Subcutaneous abdominal adipose tissue (tissue), 5 donors: ENCODE results near the gene ARRDC3.
A peak's percentile ranks its signal among the peaks of the same experiment; 100 is the strongest.
"Not testable (repeated sequence)": the region's sequence is repeated elsewhere in the genome, so short reads cannot be mapped to it uniquely, and the experiment has no call there.

ENCODE experiments used
- H3K27ac ChIP-seq: one replicate; pipeline ENCODE4 v1.7.0; 2013; ENCODE audit warnings: low read depth, mild to moderate bottlenecking, inconsistent platforms, low read length, moderate library complexity
- H3K27me3 ChIP-seq, 5 donors: one replicate each; pipeline ENCODE4 v1.7.0; 2013; ENCODE audit warnings: low read length in 5 of 5, inconsistent platforms in 1 of 5; ENCODE audit not compliant: control insufficient read depth in 5 of 5, insufficient read depth in 4 of 5
- H3K36me3 ChIP-seq, 5 donors: one replicate each; pipeline ENCODE4 v1.7.0; 2013; ENCODE audit warnings: low read length in 5 of 5; ENCODE audit not compliant: control insufficient read depth in 5 of 5, insufficient read depth in 5 of 5
- H3K4me1 ChIP-seq, 5 donors: one replicate each; pipeline ENCODE4 v1.7.0; 2013; ENCODE audit warnings: low read length in 5 of 5, mild to moderate bottlenecking in 3 of 5, moderate library complexity in 1 of 5; ENCODE audit not compliant: control insufficient read depth in 5 of 5, insufficient read depth in 5 of 5
- H3K4me3 ChIP-seq, 5 donors: one replicate each; pipeline ENCODE4 v1.7.0; 2013; ENCODE audit warnings: low read length in 5 of 5, low read depth in 1 of 5
- H3K9ac ChIP-seq, 5 donors: one replicate each; pipeline ENCODE4 v1.7.0; 2013; ENCODE audit warnings: low read length in 5 of 5, mild to moderate bottlenecking in 4 of 5, moderate library complexity in 3 of 5
- H3K9me3 ChIP-seq, 5 donors: one replicate each; pipeline ENCODE4 v1.7.0; 2013; ENCODE audit warnings: low read length in 5 of 5; ENCODE audit not compliant: control insufficient read depth in 5 of 5
- donor health status: healthy.
- donor health status: healthy.
- donor health status: healthy.
- donor health status: healthy.
- donor health status: healthy.

ARRDC3 gene

GRCh38 chr5:91385596-91385995, 2.5 kb upstream of the ARRDC3 start:
- not testable (repeated sequence) for H3K9ac ChIP-seq, H3K27ac ChIP-seq, H3K4me3 ChIP-seq, H3K36me3 ChIP-seq, H3K27me3 ChIP-seq, H3K9me3 ChIP-seq
- peaks cover 0 to 17% (median 15%) of the 10 kb centered on the region in 5 donors for H3K4me1 ChIP-seq

DNA sequence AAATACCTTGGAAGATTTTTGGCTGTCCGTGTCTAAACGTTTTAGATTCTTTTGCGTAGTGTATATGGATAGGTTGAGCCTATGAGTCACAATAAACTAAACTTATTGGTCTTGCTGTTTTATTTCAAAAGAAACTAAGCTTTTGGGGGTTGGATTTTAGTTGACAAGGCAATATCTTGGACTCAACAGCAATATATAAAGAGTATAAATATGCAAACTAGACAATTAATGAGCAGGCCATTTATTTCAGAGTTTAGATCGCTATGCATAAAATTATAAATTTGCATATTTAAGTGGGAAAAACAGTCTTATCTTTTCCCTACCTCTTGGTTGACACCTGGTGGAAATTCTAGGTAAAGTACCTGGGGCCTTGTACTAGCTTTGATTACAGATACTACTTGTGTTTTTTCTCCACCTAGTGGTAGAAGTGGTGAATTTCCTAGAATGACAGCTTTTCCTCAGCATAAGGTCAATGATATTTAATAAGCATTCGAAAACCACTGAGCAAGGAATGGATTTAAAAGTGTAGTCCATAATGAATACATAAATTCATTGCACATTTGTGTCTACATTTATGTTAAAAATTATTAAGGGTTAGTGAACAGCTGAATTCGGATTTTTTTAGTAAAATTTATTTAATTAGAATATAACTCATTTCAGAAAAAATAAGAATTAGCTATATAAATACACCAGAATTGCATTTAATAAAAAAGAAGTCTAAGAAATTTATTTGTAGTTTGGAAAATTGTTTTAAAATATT, 1.7 kb upstream of the ARRDC3 start:
- Histone ChIP-seq H3K27ac (peak overlapping the region; percentile 89), H3K9me3 (no peaks in the 10 kb centered on the region), H3K9ac (peak overlapping the region in 4 of 5 donors; percentile 21 to 97 (median 56)), H3K4me1 (peaks cover 0 to 17% (median 15%) of the 10 kb centered on the region in 5 donors), H3K27me3 (no peaks in the 10 kb centered on the region), H3K36me3 (no peaks in the 10 kb centered on the region), H3K4me3 (peak overlapping the region in 2 of 5 donors; percentile 76 to 81)

DNA sequence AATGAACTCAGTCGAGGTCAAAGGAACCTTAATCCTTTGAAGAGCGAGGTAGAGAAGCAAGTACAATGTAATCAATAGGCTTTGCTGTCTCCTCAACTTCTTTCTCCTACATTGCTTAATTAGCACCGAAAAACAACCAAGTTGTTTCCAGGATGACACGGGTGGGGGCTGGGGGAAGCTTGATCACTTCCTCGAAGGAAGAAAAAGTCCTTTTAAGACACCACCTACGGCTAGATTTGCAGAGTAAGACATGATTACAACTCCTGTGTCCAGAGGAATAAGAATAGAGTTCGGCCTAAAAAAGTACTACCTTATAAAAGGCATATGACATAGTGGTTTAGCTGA, 811 bp upstream of the ARRDC3 start:
- H3K9me3 ChIP-seq = no peaks in the 10 kb centered on the region
- H3K9ac ChIP-seq = peak overlapping the region; percentile 19 to 97 (median 81)
- peaks cover 0 to 18% (median 16%) of the 10 kb centered on the region in 5 donors for H3K4me1 ChIP-seq
- peak overlapping the region; percentile 89 for H3K27ac ChIP-seq
- no peaks in the 10 kb centered on the region for H3K27me3 ChIP-seq
- H3K36me3 ChIP-seq = no peaks in the 10 kb centered on the region
- H3K4me3 ChIP-seq = peak overlapping the region; percentile 76 to 92 (median 91)

DNA sequence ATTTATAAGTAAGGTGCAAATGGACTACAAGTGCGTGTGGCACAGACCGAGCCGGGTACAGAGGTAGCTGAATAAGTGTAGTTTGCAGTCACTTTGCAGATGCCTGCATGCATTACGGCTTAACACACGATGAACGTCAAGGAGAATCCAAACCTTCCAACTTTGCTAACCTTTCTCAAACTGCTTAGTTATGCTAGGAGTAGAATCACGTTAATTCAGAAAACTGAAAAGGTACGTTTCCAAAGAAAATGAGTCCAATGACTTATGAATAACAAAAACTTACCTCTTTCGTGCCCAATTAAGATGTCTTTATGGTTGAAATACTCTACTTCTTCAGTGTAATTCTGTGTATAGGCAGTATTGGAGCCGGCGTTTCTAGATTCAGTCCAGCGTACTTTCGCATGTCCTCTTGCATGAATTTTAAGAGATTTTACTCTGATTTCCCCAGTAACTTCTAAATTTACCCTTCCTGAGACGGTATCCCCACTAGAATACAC, 539 bp downstream of the ARRDC3 start:
- Histone ChIP-seq H3K36me3 (peaks cover 0 to 4% (median 0%) of the 10 kb centered on the region in 5 donors), H3K9ac (peak overlapping the region; percentile 79 to 97 (median 94))

GRCh38 chr5:91381774-91382359, 1.2 kb downstream of the ARRDC3 start:
- Histone ChIP-seq H3K4me3 (peak overlapping the region; percentile 76 to 92 (median 91)), H3K27ac (peak overlapping the region; percentile 89), H3K9me3 (no peaks in the 10 kb centered on the region), H3K27me3 (no peaks in the 10 kb centered on the region), H3K9ac (peak overlapping the region; percentile 79 to 97 (median 94)), H3K4me1 (peaks cover 0 to 34% (median 29%) of the 10 kb centered on the region in 5 donors), H3K36me3 (peaks cover 0 to 11% (median 0%) of the 10 kb centered on the region in 5 donors)

More for the DNA sequence above, 539 bp downstream of the ARRDC3 start:
- Histone ChIP-seq H3K9me3 (no peaks in the 10 kb centered on the region), H3K27ac (peak overlapping the region; percentile 89), H3K4me1 (peaks cover 0 to 30% (median 29%) of the 10 kb centered on the region in 5 donors), H3K27me3 (no peaks in the 10 kb centered on the region), H3K4me3 (peak overlapping the region; percentile 76 to 92 (median 91))

DNA sequence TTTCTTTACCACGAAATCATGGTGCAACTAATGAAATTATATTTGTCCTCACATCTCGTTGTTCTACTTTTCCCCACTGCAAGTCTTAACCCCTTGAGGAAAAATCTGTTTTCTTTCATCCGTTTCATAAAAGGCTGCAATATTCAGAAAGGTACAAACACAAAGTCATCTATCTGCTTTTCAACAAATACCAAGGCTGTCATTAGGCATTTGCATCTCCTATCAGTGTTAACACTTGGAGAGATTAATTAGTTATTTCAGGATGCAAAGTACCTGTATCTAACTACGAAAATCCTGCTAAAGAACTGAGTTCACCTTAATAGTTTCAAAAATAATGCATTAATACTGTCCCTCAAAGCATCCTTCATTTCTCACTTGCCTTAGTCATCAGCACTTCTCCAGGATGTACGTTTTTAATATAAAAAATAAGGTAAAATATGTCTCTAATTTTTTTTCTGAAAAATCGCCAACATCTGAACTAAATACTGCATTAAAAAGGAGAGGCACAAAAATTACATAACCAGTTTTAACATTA, 1.8 kb downstream of the ARRDC3 start:
- peak overlapping the region; percentile 83 to 97 (median 94) for H3K9ac ChIP-seq
- H3K4me1 ChIP-seq = peaks cover 0 to 37% (median 29%) of the 10 kb centered on the region in 5 donors

DNA sequence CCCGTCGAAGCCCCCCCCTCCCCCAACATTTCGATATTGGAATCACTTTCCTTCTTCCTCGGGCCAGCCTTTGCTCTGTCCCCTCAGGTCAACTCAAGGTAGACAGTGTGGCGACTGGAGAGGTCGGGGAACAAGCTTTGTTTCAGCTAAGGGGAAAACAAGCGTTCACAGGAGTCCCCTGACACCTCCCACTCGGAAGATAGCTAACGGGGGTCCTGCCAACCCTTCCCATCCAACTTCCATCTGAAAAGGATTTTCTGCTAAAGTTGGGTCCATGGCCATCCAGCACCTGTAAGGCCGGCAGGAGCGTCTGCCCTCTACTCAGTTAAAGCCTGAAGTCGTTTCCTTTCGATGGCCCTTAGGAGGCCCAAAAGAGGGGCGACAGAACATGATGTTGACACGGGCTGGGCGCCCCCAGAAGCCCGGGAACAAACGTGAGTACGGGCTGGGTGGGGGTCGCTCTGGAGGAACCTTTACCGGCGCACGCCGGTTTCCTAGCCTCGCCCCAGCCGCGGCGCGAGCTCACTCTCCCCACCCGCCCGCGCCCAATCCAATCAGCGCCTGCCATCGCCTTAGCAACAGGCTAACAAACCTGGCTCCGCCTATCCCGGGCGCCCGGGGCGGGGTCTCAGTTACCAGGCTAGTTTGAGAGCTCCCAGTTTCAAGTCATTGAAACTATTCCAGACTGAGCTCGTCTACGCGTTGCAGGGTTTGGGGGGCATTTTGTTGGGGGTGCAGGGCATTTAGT, 2.5 kb downstream of the ARRDC3 start:
- Histone ChIP-seq H3K4me3 (peak overlapping the region; percentile 76 to 98 (median 91)), H3K9ac (peak overlapping the region; percentile 83 to 97 (median 94)), H3K27me3 (no peaks in the 10 kb centered on the region), H3K27ac (peak overlapping the region; percentile 89), H3K36me3 (peaks cover 0 to 14% (median 0%) of the 10 kb centered on the region in 5 donors), H3K9me3 (no peaks in the 10 kb centered on the region), H3K4me1 (peaks cover 0 to 37% (median 29%) of the 10 kb centered on the region in 5 donors)

More for the DNA sequence above, 1.8 kb downstream of the ARRDC3 start:
- no peaks in the 10 kb centered on the region for H3K9me3 ChIP-seq
- peaks cover 0 to 12% (median 0%) of the 10 kb centered on the region in 5 donors for H3K36me3 ChIP-seq
- peak overlapping the region; percentile 76 to 92 (median 91) for H3K4me3 ChIP-seq
- H3K27me3 ChIP-seq = no peaks in the 10 kb centered on the region
- H3K27ac ChIP-seq = peak overlapping the region; percentile 89

DNA sequence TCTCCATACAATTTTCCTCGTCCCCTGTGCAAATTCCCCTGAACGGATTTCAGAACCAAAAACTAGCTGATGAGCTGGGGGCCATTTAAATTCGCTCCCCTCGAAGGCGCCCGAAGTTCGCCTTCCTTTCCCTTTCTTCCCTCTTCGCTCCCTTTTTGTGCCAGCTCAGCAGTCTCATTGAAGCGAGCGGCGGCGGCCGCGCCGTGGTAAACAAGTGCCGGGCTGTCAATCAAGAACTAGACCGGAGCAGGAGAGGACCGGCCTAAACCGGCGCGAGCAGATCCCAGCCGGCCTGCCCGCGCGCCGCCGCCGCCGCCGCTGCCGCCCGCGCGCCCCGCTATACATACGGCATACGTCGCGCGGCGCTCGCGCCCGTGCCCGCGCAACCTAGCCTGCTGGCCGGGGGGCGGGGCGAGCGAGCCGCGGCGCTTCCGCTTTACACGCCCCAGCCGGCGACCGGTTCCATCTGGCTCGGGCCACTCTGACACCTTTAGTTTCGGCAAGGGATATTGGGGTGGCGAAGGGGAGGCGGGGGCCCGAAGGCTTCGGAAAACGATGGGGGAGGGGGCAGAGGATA, 3.1 kb downstream of the ARRDC3 start:
- Histone ChIP-seq H3K4me1 (peaks cover 0 to 37% (median 29%) of the 10 kb centered on the region in 5 donors), H3K4me3 (peak overlapping the region; percentile 76 to 98 (median 91)), H3K27me3 (no peaks in the 10 kb centered on the region), H3K27ac (peak overlapping the region; percentile 89), H3K9me3 (no peaks in the 10 kb centered on the region), H3K36me3 (peaks cover 3 to 18% (median 5%) of the 10 kb centered on the region in 5 donors), H3K9ac (peak overlapping the region; percentile 74 to 97 (median 97))

DNA sequence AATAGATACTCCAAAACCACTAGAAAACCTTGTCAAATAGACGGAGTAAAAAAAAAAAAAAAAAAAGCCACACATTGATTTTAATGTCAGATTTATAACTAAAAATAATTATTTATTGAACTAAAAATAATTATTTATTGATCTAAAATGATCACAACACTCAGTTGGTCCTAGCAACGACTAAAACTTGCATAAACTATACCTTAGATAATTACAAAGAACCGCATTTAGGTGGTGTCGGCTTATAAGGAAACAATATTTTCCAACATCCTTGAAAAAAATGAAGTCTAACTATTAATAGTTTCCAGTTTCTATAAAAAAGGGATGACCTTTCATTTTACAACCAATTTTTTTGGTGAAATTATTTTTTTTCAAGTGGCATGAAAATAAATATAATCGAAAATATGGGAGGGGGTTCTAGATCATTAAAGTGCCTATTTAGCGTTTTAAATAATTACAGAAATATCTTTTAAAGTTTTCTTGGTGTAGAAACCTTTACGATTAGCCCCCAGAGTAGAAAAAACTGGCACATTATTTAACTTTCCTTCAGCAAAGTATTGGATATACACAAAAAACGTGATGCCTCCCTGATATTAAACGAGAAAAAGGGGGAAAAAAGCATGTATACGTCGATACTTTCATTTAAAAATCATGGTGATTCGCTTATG, 3.7 kb downstream of the ARRDC3 start:
- Histone ChIP-seq H3K9me3 (no peaks in the 10 kb centered on the region), H3K36me3 (peaks cover 10 to 25% (median 11%) of the 10 kb centered on the region in 5 donors), H3K27me3 (no peaks in the 10 kb centered on the region), H3K4me1 (peaks cover 0 to 32% (median 26%) of the 10 kb centered on the region in 5 donors), H3K9ac (peak overlapping the region; percentile 74 to 97 (median 92)), H3K27ac (peak overlapping the region; percentile 89), H3K4me3 (peak overlapping the region; percentile 76 to 91 (median 85))
